ENCODE results near the gene PPA1.

DNA sequence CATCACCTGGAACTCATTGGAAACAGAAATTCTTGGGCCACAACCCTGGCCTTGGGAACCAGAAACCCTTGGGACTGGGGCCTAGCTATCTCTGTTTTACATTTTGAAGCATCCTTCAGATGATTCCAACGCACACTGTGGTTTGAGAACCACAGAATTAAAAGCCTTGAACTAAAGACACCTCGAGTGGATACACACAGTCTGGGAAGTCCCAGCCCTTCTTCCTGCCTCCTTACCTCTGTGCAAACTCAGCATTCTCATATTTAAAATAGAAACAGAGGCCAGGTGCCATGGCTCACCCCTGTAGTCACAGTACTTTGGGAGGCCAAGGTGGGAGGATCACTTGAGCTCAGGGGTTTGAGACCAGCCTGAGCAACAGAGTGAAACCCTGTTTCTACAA lies 37.7 kb upstream of the PPA1 start:
- no peak for TF ChIP-seq CTCF (optimal IDR thresholded peaks at IDR 0.05 in 1 of 3, IDR thresholded peaks at IDR 0.05 in 1 of 3, conservative IDR thresholded peaks at IDR 0.05 in 1 of 3; ENCODE audit: extremely low read depth in 1 of 3, insufficient read depth in 2 of 3, low read length in 3 of 3)
- TF ChIP-seq EZH2 (IDR thresholded peaks at IDR 0.05; ENCODE audit: low read length) = no peak

Measured in keratinocyte (primary cell).